AML-193 (cell line): ENCODE results near the gene CT45A5.
"Not testable (repeated sequence)": the region's sequence is repeated elsewhere in the genome, so short reads cannot be mapped to it uniquely, and the experiment has no call there.

Experiments
- DNase-seq, 2 experiments: peaks; one replicate each; lab custom pipeline; 2025; lab: John Stamatoyannopoulos, UW

CT45A5 gene, protein sequence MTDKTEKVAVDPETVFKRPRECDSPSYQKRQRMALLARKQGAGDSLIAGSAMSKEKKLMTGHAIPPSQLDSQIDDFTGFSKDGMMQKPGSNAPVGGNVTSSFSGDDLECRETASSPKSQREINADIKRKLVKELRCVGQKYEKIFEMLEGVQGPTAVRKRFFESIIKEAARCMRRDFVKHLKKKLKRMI

DNA sequence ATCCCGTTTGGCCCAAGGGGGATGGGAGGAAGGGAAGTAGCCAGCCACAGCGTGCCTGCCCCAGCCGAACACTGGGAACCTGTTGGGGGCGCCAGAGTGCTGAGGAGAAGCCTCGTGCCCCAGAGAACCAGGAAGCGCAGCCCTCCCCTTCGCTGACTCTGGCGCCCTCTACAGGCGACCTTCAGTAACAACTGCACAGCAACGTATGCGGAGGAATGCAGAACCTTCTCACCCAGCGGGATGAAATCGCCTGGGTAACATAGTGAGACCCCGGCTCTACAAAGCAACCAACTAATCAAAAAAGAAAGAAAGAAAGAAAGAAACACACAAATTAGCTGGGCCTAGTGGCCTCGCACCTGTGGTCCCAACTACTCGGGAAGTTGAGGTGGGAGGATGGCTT, at the start of gene CT45A5:
Gene CT45A5, minus strand, starts transcription at position 101 of the 400 bp plus-strand sequence. CDS start 3,774 bp downstream, outside the sequence.
- DNase-seq = not testable (repeated sequence)

DNA sequence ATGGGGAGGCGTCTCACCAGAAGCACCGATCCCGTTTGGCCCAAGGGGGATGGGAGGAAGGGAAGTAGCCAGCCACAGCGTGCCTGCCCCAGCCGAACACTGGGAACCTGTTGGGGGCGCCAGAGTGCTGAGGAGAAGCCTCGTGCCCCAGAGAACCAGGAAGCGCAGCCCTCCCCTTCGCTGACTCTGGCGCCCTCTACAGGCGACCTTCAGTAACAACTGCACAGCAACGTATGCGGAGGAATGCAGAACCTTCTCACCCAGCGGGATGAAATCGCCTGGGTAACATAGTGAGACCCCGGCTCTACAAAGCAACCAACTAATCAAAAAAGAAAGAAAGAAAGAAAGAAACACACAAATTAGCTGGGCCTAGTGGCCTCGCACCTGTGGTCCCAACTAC, 34.6 kb upstream of the CT45A5 start, which contains the start of gene CT45A2:
Gene CT45A2, minus strand, starts transcription at position 101 of the 400 bp plus-strand sequence. CDS start 3,747 bp downstream, outside the sequence.
- DNase-seq = not testable (repeated sequence)

DNA sequence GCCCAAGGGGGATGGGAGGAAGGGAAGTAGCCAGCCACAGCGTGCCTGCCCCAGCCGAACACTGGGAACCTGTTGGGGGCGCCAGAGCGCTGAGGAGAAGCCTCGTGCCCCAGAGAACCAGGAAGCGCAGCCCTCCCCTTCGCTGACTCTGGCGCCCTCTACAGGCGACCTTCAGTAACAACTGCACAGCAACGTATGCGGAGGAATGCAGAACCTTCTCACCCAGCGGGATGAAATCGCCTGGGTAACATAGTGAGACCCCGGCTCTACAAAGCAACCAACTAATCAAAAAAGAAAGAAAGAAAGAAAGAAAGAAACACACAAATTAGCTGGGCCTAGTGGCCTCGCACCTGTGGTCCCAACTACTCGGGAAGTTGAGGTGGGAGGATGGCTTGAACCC, 17.4 kb upstream of the CT45A5 start, which contains the start of gene CT45A6:
Gene CT45A6, minus strand, starts transcription at position 101 of the 400 bp plus-strand sequence. CDS start 3,794 bp downstream, outside the sequence.
- not testable (repeated sequence) for DNase-seq

DNA sequence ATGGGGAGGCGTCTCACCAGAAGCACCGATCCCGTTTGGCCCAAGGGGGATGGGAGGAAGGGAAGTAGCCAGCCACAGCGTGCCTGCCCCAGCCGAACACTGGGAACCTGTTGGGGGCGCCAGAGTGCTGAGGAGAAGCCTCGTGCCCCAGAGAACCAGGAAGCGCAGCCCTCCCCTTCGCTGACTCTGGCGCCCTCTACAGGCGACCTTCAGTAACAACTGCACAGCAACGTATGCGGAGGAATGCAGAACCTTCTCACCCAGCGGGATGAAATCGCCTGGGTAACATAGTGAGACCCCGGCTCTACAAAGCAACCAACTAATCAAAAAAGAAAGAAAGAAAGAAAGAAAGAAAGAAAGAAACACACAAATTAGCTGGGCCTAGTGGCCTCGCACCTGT, 17.2 kb downstream of the CT45A5 start, which contains the start of gene CT45A3:
Gene CT45A3, minus strand, starts transcription at position 101 of the 400 bp plus-strand sequence. CDS start 3,747 bp downstream, outside the sequence.
- DNase-seq = not testable (repeated sequence)

DNA sequence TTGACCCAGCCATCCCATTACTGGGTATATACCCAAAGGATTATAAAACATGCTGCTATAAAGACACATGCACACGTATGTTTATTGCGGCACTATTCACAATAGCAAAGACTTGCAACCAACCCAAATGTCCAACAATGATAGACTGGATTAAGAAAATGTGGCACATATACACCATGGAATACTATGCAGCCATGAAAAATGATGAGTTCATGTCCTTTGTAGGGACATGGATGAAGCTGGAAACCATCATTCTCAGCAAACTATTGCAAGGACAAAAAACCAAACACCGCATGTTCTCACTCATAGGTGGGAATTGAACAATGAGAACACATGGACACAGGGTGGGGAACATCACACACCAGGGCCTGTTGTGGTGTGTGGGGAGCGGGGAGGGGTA, 40.6 kb downstream of the CT45A5 start:
- not testable (repeated sequence) for DNase-seq

DNA sequence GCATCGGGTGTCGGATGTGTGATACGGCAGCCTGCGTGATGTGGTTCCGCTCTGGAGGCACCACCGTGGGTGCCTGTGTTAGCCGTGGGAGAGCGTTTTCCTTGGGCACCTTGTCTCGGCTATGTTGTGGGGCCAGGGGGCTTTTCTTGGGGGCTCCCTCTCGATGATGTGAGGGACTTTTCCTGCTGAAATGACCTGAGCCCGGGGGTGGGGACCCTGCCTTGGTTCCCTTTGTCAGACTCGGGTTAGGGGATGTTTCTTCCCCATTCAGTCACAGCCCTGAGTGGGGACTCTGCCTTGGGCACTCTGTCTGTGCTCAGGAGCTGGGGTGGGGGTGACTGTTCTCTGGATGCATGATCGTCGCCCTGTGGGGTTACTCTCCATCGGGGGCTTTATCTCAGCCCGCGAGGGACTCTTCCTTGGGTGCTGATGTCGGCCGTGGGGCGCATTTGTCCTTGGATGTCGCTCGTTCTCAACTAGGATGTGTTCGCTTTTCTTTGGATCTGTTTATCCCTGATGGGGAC, 44.0 kb downstream of the CT45A5 start:
- no peak for DNase-seq

DNA sequence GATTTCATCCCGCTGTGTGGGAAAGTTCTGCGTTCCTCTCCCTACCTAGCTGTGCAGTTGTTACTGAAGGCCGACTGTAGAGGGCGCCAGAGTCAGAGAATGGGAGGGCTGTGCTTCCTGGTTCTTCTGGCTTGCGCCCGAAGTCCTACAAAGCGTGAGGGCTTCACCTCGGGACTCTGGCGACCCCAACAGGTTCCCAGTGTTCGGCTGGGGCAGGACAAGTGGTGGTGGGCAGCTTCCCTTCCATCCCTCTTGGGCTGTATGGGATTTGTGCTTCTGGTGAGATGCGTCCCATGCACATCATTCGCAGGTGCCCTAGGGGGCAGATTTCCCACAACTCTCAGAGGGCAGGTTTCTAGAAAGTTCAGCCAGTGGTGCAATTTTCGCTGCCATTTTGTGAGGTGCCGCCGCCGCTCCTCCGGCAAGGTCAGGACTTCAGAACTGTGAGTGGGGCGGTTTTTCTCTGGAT, 44.6 kb downstream of the CT45A5 start:
- no peak for DNase-seq

DNA sequence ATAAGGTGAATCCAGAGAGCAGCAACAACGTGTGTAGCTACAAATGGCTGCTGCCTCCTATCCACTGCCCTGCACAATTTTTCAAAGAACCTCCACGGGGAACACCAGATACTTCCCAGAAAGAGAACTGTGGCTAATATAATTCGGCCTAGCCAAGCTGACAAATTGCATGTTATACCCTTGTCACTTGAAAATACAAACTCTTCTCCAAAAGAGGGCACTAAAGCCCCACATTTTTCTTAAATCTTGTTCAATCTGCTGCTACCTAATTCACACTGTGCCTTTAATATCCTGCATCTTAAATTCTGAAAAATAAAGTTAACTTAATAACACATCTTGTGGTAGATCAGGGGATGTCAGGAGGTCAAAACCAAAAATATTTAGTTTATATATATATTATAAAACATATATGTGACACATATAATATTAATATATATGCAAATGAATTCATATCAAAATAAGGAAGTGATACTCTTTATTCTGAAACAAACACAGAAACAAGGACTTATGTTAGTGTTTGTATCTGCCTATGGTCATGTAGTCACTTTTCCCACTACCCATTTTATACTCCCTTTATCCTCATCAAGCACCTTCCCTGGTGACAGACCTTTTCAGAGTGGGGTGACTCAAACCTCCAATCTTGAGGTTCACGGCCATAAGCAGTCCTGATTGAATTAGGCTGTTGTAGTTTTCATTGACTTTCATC, 47.8 kb downstream of the CT45A5 start:
- DNase-seq = no peak

DNA sequence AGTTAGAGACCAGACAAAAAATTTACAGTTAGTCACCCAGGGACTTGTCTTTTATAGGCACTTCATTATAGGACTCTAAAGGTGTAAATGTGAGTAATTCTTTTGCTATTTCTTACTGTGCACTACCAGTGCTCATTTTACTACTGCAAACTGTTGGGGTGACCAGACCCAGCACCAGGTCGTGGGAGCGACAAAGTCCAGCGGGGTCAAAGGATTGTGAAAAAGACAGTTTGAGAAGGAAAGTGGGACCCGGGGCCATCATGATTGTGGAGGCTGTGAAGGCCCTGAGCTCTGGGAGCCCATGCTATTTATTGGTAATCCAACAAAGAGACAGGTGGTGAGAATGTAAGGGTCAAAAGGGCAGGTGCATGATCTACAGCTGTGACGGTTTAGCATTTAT, 50.6 kb downstream of the CT45A5 start:
- not testable (repeated sequence) for DNase-seq
